Measurements from ENCODE around the gene NPL.

DNA sequence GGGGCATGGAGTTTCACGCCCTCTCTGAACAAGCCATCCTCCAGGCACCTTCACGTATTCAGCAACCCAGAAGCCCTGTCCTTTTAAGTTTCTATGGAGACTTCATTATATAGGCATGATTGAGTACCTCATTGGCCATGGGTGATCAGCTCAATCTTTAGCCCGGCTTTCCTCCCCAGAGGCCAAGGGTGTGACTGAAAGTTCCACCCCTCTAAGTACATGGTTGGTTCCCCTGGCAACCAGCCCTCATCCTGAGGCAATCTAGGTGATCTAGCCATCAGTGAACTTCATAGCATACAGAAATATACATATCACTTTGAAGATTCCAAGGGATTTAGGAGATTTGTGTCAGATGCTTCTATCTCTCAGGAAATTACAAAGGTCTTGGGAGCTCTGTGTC, 28.2 kb downstream of the NPL start:
- TF ChIP-seq, protein P1, sequence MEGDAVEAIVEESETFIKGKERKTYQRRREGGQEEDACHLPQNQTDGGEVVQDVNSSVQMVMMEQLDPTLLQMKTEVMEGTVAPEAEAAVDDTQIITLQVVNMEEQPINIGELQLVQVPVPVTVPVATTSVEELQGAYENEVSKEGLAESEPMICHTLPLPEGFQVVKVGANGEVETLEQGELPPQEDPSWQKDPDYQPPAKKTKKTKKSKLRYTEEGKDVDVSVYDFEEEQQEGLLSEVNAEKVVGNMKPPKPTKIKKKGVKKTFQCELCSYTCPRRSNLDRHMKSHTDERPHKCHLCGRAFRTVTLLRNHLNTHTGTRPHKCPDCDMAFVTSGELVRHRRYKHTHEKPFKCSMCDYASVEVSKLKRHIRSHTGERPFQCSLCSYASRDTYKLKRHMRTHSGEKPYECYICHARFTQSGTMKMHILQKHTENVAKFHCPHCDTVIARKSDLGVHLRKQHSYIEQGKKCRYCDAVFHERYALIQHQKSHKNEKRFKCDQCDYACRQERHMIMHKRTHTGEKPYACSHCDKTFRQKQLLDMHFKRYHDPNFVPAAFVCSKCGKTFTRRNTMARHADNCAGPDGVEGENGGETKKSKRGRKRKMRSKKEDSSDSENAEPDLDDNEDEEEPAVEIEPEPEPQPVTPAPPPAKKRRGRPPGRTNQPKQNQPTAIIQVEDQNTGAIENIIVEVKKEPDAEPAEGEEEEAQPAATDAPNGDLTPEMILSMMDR (IDR thresholded peaks at IDR 0.05; ENCODE audit: borderline replicate concordance, extremely low read depth, low read length, poor library complexity, severe bottlenecking), result no peak
- TF ChIP-seq EZH2 (IDR thresholded peaks at IDR 0.05; ENCODE audit: borderline replicate concordance, low read depth, low read length, severe bottlenecking), result no peak
